Smooth muscle cell (in vitro differentiated cells): ENCODE data around the gene HOXB7. TPM values are rescaled to one million over a fixed set of nuclear protein-coding genes. Genes with fewer than 3 reads are reported as not detected.

Experiments
- DNase-seq: peaks from one replicate; lab custom pipeline; 2025; ENCODE audit not compliant: unreplicated experiment; lab: John Stamatoyannopoulos, UW
- H2AFZ ChIP-seq: fragments of 200-600 bp; sonication (generic); 2 replicates; pipeline ENCODE4 v1.6.0; 2016; ENCODE audit warnings: antibody characterized with exemption, low read depth, mild to moderate bottlenecking
- H3F3A ChIP-seq: fragments of 200-600 bp; sonication (generic); 2 replicates; pipeline ENCODE4 v1.6.0; 2017; ENCODE audit warnings: antibody characterized with exemption, low read depth
- H3K27ac ChIP-seq: fragments of 200-600 bp; sonication (generic); 2 replicates; pipeline ENCODE4 v1.5.1; 2016; ENCODE audit warnings: low read depth, mild to moderate bottlenecking
- H3K27me3 ChIP-seq: fragments of 200-600 bp; sonication (generic); 2 replicates; pipeline ENCODE4 v1.6.1; 2016; ENCODE audit warnings: low read depth, mild to moderate bottlenecking
- H3K36me3 ChIP-seq: fragments of 200-600 bp; sonication (generic); 2 replicates; pipeline ENCODE4 v1.5.1; 2016; ENCODE audit warnings: low read depth
- H3K4me1 ChIP-seq: fragments of 200-600 bp; sonication (generic); 2 replicates; pipeline ENCODE4 v1.5.1; 2016; ENCODE audit warnings: low read depth
- H3K4me2 ChIP-seq: fragments of 200-600 bp; sonication (generic); 2 replicates; pipeline ENCODE4 v1.6.0; 2016; ENCODE audit warnings: mild to moderate bottlenecking
- H3K4me3 ChIP-seq: fragments of 200-600 bp; sonication (generic); 2 replicates; pipeline ENCODE4 v1.5.1; 2016; ENCODE audit warnings: mild to moderate bottlenecking
- H3K79me2 ChIP-seq: fragments of 200-600 bp; sonication (generic); 2 replicates; pipeline ENCODE4 v1.6.0; 2016; ENCODE audit warnings: low read depth, mild to moderate bottlenecking
- H3K9ac ChIP-seq: fragments of 200-600 bp; sonication (generic); 2 replicates; pipeline ENCODE4 v1.6.0; 2016; ENCODE audit warnings: low read depth
- H3K9me3 ChIP-seq: fragments of 200-600 bp; sonication (generic); replicated peaks from 2 replicates; pipeline ENCODE4 v1.5.1; 2016; ENCODE audit warnings: low read depth
- H4K20me1 ChIP-seq: fragments of 200-600 bp; sonication (generic); 2 replicates; pipeline ENCODE4 v1.6.0; 2016; ENCODE audit warnings: low read depth
- WGBS: methylation state at CpG from one replicate; pipeline ENCODE4 v1.1.7; 2016; ENCODE audit warnings: low lambda C conversion rate; 5-methylcytosine and 5-hydroxymethylcytosine counted together
- polyA plus RNA-seq: library from polyadenylated mRNA; unstranded; fragments of >200 nt; fragmentation: Nextera tagmentation; extraction: Ambion mirVana; gene quantifications from 2 replicates; pipeline ENCODE4 v1.2.1, GENCODE V29; 2016
- total RNA-seq: library from RNA; depleted of rRNA; stranded (reverse); fragments of >200 nt; gene quantifications from 2 replicates; pipeline ENCODE4 v1.2.3, GENCODE V29; 2014
- TF ChIP-seq, protein P1 (sequence below): fragments of 200-600 bp; sonication (generic); IDR thresholded peaks from 2 replicates; pipeline ENCODE4 v1.5.1; 2017; ENCODE audit warnings: borderline replicate concordance, mild to moderate bottlenecking, antibody characterized with exemption; ENCODE audit not compliant: insufficient read depth, poor library complexity, severe bottlenecking

The HOXB7 gene
- total and polyA plus RNA-seq, 2 experiments from 2014 or later, result 16.1 to 29.7 TPM

DNA sequence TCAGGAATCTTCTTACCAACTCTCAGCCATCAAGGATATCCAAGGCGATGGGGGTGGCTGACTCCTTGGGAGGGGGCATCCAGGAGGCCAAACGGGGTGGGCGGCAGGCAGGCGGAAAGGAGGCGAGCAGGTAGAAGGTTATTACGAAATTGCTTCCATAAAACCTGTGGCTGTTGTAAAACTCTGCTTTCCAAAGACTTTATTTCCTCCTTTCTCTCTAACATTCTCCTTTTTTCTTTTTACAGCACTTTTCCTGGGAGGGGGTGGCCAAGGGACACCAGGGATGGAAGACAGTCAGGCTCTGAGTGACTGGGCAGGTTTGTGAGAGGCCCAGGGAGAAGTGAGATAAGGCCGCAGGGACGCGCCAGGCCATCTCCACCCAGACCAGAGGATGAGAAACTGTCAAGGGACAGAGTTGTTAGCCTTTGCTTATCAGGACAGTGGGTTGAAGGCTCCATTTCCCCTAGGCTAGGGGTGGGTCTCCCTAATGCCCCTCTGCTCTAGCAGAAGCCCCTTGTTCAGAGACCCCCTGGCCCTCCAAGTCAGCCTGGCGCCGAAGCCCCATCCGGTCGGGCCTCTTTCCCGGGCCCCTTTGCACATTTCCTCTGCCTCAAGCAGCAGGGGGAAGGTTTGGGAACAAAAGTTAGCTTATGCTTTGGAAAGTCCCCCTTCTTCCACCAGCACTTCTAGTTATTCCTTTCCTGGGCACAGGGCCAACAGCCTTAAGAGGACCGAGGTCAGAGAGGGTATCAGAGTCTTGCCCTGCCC lies 20.3 kb upstream of the HOXB7 start:
- no peaks in the 10 kb centered on the region for H3K36me3 ChIP-seq
- DNase-seq, result no peak
- no peak overlapping the region for H3K4me3 ChIP-seq
- TF ChIP-seq, protein P1, sequence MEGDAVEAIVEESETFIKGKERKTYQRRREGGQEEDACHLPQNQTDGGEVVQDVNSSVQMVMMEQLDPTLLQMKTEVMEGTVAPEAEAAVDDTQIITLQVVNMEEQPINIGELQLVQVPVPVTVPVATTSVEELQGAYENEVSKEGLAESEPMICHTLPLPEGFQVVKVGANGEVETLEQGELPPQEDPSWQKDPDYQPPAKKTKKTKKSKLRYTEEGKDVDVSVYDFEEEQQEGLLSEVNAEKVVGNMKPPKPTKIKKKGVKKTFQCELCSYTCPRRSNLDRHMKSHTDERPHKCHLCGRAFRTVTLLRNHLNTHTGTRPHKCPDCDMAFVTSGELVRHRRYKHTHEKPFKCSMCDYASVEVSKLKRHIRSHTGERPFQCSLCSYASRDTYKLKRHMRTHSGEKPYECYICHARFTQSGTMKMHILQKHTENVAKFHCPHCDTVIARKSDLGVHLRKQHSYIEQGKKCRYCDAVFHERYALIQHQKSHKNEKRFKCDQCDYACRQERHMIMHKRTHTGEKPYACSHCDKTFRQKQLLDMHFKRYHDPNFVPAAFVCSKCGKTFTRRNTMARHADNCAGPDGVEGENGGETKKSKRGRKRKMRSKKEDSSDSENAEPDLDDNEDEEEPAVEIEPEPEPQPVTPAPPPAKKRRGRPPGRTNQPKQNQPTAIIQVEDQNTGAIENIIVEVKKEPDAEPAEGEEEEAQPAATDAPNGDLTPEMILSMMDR, result no peak
- peaks cover 18% of the 10 kb centered on the region for H3F3A ChIP-seq
- H3K9ac ChIP-seq, result no peak overlapping the region
- H3K9me3 ChIP-seq, result no peaks in the 10 kb centered on the region
- no peak overlapping the region for H3K27ac ChIP-seq
- H3K4me1 ChIP-seq, result no peaks in the 10 kb centered on the region
- peaks cover 22% of the 10 kb centered on the region for H4K20me1 ChIP-seq
- no peak overlapping the region for H3K4me2 ChIP-seq
- H3K27me3 ChIP-seq, result peaks cover 72% of the 10 kb centered on the region
- no peak overlapping the region for H2AFZ ChIP-seq
- 55% methylated on average over 15 of the region's 15 CpGs for WGBS
- peaks cover 13% of the 10 kb centered on the region for H3K79me2 ChIP-seq

DNA sequence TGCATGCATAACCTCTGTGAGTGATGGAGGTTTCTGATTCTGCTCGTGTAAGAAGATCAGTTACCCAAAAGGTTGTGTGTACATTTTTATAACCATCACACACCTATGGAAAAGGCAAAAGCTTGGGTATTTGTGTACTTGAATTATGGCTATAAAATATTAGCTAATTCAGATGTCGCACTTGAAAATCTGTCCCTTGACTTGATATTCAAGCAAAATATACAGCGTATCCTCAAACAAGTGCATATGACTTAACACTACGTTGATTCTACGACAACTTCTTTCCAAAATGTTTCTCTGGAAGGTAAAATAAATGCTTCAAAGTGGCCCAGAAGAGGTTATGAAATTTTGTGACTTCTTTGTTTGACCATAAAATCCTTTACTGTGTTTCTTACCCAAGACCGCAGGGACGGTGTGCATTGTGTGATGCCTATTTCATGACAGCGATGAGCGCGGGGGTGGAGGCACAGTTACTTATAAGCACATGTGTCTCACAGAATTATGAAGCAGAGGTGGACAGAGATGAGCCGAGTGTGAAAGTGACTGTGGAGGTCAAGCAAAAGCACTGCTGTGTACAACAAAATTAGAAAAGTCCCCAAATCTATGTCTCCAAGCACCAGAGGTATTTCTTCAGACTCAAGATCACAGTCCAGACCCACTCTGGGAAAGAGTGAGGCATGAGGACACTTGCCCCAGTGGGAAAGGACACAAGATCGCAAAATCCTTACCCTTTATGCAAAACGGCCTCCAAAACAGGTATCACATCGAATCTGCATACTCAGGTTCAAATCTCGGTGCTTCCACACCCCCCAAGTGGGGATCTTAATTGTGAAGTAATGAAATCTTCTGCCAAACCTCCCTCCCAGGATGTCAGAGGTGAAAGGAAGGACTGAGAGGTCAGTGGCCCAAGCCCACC lies 19.4 kb upstream of the HOXB7 start:
- H3K36me3 ChIP-seq, result no peaks in the 10 kb centered on the region
- H3K4me3 ChIP-seq, result no peak overlapping the region
- no peaks in the 10 kb centered on the region for H3K9me3 ChIP-seq
- 76% methylated on average over 15 of the region's 15 CpGs for WGBS
- no peak overlapping the region for H3K27ac ChIP-seq
- DNase-seq, result no peak
- H3K27me3 ChIP-seq, result peaks cover 80% of the 10 kb centered on the region
- H3K4me1 ChIP-seq, result peaks cover 3% of the 10 kb centered on the region
- H2AFZ ChIP-seq, result no peak overlapping the region
- no peak overlapping the region for H3K9ac ChIP-seq
- TF ChIP-seq, protein P1, result no peak
- H3K4me2 ChIP-seq, result no peak overlapping the region
- H3K79me2 ChIP-seq, result peaks cover 13% of the 10 kb centered on the region
- H3F3A ChIP-seq, result peaks cover 10% of the 10 kb centered on the region
- peaks cover 22% of the 10 kb centered on the region for H4K20me1 ChIP-seq

DNA sequence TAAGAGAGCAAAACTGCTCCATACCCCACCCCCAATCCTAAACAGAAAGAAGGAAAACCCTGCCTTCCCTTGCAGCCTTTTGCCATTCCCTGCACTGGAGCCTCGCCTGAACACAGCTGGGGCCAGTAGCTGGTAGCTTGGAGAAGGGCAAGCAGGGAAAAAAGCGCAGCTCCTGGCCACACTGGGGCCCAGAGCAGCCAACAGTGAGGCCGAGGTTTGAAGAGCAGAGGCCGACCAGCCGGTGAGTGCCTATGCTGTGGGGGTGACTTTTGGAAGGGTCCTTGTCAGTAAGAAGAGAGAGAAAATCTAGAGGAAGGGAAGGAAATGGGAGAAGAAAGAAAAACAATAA lies 18.6 kb upstream of the HOXB7 start:
- H3K4me2 ChIP-seq, result no peak overlapping the region
- peaks cover 18% of the 10 kb centered on the region for H3K79me2 ChIP-seq
- H4K20me1 ChIP-seq, result peaks cover 28% of the 10 kb centered on the region
- no peaks in the 10 kb centered on the region for H3K36me3 ChIP-seq
- H3K4me3 ChIP-seq, result no peak overlapping the region
- no peak overlapping the region for H3K27ac ChIP-seq
- no peak overlapping the region for H3K9ac ChIP-seq
- TF ChIP-seq, protein P1, result no peak
- 62% methylated on average over 5 of the region's 5 CpGs for WGBS
- H3K27me3 ChIP-seq, result peaks cover 85% of the 10 kb centered on the region
- no peak overlapping the region for H2AFZ ChIP-seq
- DNase-seq, result no peak
- H3K4me1 ChIP-seq, result peaks cover 6% of the 10 kb centered on the region
- peaks cover 10% of the 10 kb centered on the region for H3F3A ChIP-seq
- H3K9me3 ChIP-seq, result no peaks in the 10 kb centered on the region
